ENCODE measurements around the gene ERP44. TPM values are rescaled to one million over a fixed set of nuclear protein-coding genes. Genes with fewer than 3 reads are reported as not detected.

Gene ERP44
- 16.5 TPM in 2 replicates for total RNA-seq

GRCh38 chr9:100098887-100099721 lies at the start of gene ERP44, which contains the start of gene INVS:
TSS of gene ERP44 (minus strand) at chr9:100099000. CDS start at chr9:100098840, 160 bp downstream.
TSS of gene INVS (plus strand) at chr9:100099243. CDS start at chr9:100104522, 5,279 bp downstream.

Other genes starting within 250 kb of the ERP44 start
- 19.3 and 26.6 TPM in 2 replicates for gene STX17, start 192.3 kb downstream of the ERP44 start, total RNA-seq
- 15.6 TPM in 2 replicates for gene INVS, start 243 bp upstream of the ERP44 start, total RNA-seq

Measured in cardiac ventricle fibroblast (primary cell).